ENCODE results near the gene SRPK2. TPM values are rescaled to one million over a fixed set of nuclear protein-coding genes. Genes with fewer than 3 reads are reported as not detected.

SRPK2 gene
- total RNA-seq, 2 donors from 2014 or later: 60.3 to 76.2 TPM

GRCh38 chr7:105127179-105127578 lies 261.5 kb downstream of the SRPK2 start:
- Histone ChIP-seq H3K4me3 (ENCODE audit: low read length) (no peak overlapping the region), H3K9me3 (ENCODE audit: control insufficient read depth, low read length) (no peaks in the 10 kb centered on the region), H3K36me3 (ENCODE audit: control insufficient read depth, insufficient read depth, low read length) (peaks cover 34% of the 10 kb centered on the region), H3K27me3 (ENCODE audit: control insufficient read depth, insufficient read depth, low read length, poor library complexity, severe bottlenecking) (no peaks in the 10 kb centered on the region), H3K27ac (ENCODE audit: low read depth, low read length) (no peak overlapping the region), H3K4me1 (ENCODE audit: control insufficient read depth, insufficient read depth, low read length) (no peaks in the 10 kb centered on the region), H3K9ac (ENCODE audit: extremely low read depth, low read length, poor library complexity, severe bottlenecking) (no peak overlapping the region)
- Mint-ChIP-seq H3K9me3 (no peaks in the 10 kb centered on the region), H3K4me3 (no peak overlapping the region), H3K36me3 (ENCODE audit: low read depth) (peaks cover 33% of the 10 kb centered on the region), H3K27me3 (ENCODE audit: insufficient read depth) (no peaks in the 10 kb centered on the region), H3K4me1 (peaks cover 4% of the 10 kb centered on the region), H3K27ac (no peak overlapping the region)
- DNase-seq: no peak
- WGBS, 2 experiments (ENCODE audit: insufficient coverage in 1 of 2, insufficient read length in 1 of 2): 92 to 94% methylated on average over 8 of the region's 8 CpGs
- no peak for TF ChIP-seq CTCF (conservative IDR thresholded peaks at IDR 0.05)

- Mint-ChIP-seq H3K4me1 (no peaks in the 10 kb centered on the region), H3K27ac (no peak overlapping the region), H3K4me3 (no peak overlapping the region), H3K27me3 (ENCODE audit: insufficient read depth) (no peaks in the 10 kb centered on the region), H3K9me3 (no peaks in the 10 kb centered on the region), H3K36me3 (ENCODE audit: low read depth) (peaks cover 33% of the 10 kb centered on the region)
- TF ChIP-seq CTCF (conservative IDR thresholded peaks at IDR 0.05): no peak
- H3K4me3 ChIP-seq (ENCODE audit: low read length): no peak overlapping the region
- H3K36me3 ChIP-seq (ENCODE audit: control insufficient read depth, insufficient read depth, low read length): peaks cover 30% of the 10 kb centered on the region
- DNase-seq: no peak
- no peaks in the 10 kb centered on the region for H3K9me3 ChIP-seq (ENCODE audit: control insufficient read depth, low read length)
- no peak overlapping the region for H3K27ac ChIP-seq (ENCODE audit: low read depth, low read length)
- 93 to 98% methylated on average over 3 to 4 of the region's 4 CpGs for WGBS, 2 experiments (ENCODE audit: insufficient coverage in 1 of 2, insufficient read length in 1 of 2)
- peaks cover 5% of the 10 kb centered on the region for H3K4me1 ChIP-seq (ENCODE audit: control insufficient read depth, insufficient read depth, low read length)
- H3K9ac ChIP-seq (ENCODE audit: extremely low read depth, low read length, poor library complexity, severe bottlenecking): no peak overlapping the region
- no peaks in the 10 kb centered on the region for H3K27me3 ChIP-seq (ENCODE audit: control insufficient read depth, insufficient read depth, low read length, poor library complexity, severe bottlenecking)
Observed at GRCh38 chr7:105126436-105126975, 262.2 kb downstream of the SRPK2 start.

- no peak overlapping the region for H3K27ac ChIP-seq (ENCODE audit: low read depth, low read length)
- 95 to 98% methylated on average over 12 of the region's 12 CpGs for WGBS, 2 experiments (ENCODE audit: insufficient coverage in 1 of 2, insufficient read length in 1 of 2)
- Mint-ChIP-seq H3K36me3 (ENCODE audit: low read depth) (peaks cover 35% of the 10 kb centered on the region), H3K4me1 (no peaks in the 10 kb centered on the region), H3K27ac (no peak overlapping the region), H3K27me3 (ENCODE audit: insufficient read depth) (no peaks in the 10 kb centered on the region), H3K9me3 (no peaks in the 10 kb centered on the region), H3K4me3 (no peak overlapping the region)
- no peaks in the 10 kb centered on the region for H3K9me3 ChIP-seq (ENCODE audit: control insufficient read depth, low read length)
- H3K36me3 ChIP-seq (ENCODE audit: control insufficient read depth, insufficient read depth, low read length): peaks cover 32% of the 10 kb centered on the region
- no peaks in the 10 kb centered on the region for H3K27me3 ChIP-seq (ENCODE audit: control insufficient read depth, insufficient read depth, low read length, poor library complexity, severe bottlenecking)
- no peak overlapping the region for H3K9ac ChIP-seq (ENCODE audit: extremely low read depth, low read length, poor library complexity, severe bottlenecking)
- TF ChIP-seq CTCF (conservative IDR thresholded peaks at IDR 0.05): no peak
- peaks cover 6% of the 10 kb centered on the region for H3K4me1 ChIP-seq (ENCODE audit: control insufficient read depth, insufficient read depth, low read length)
- DNase-seq: no peak
- no peak overlapping the region for H3K4me3 ChIP-seq (ENCODE audit: low read length)
Observed at GRCh38 chr7:105125745-105126144, 263.0 kb downstream of the SRPK2 start.
